HG02610 (cell line): ENCODE measurements around the gene RAB11FIP5.
"Not testable (repeated sequence)": the region's sequence is repeated elsewhere in the genome, so short reads cannot be mapped to it uniquely, and the experiment has no call there.

Experiments
- ATAC-seq: cut with Tn5 transposase; IDR thresholded peaks from one replicate; pipeline ENCODE4 v1.9.1; 2021; ENCODE audit warnings: mild to moderate bottlenecking, moderate library complexity; ENCODE audit not compliant: unreplicated experiment

RAB11FIP5 gene

DNA sequence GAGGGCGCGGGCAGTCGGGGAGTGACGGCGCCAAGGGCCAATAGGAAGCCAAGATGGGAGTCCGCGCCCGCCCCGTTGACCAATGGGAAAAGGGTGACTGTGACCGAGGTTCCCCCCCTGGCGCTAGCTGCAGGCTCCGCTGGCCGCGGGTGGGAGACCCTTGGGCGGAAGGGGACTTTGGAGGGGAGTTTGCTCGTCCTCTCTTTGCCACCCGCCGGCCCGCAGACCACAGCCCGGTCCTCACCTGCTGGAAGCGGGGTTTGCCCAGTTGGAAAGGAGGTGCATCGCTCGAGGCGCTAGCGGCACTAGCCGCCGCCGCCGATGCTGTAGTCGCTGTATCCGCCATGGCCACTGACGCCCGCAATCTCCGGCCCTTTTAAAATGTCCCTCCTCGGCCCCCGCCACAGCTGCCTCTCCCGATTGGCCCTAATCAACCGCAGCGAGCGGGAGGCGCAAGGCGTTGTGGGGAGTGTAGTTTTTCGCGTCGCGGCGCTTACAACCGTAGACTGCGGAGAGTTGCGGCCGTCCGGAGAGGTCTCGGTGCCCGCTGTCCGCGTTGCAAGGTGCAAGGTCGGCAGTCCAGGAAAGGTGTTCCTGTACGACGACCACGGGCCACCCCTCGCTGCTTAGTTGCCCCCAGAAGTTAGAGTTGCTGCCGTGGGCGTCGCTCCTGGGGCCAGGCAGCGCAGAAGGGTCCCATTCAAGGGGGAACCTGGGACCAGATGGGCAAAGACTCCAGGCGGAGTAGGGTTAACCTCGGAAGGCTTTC lies 41.2 kb downstream of the RAB11FIP5 start, which contains the start of gene SFXN5:
TSS of gene SFXN5 (minus strand) at position 353 of the 769 bp plus-strand sequence. CDS start at position 346, 7 bp downstream.
- ATAC-seq: peak; percentile 96

DNA sequence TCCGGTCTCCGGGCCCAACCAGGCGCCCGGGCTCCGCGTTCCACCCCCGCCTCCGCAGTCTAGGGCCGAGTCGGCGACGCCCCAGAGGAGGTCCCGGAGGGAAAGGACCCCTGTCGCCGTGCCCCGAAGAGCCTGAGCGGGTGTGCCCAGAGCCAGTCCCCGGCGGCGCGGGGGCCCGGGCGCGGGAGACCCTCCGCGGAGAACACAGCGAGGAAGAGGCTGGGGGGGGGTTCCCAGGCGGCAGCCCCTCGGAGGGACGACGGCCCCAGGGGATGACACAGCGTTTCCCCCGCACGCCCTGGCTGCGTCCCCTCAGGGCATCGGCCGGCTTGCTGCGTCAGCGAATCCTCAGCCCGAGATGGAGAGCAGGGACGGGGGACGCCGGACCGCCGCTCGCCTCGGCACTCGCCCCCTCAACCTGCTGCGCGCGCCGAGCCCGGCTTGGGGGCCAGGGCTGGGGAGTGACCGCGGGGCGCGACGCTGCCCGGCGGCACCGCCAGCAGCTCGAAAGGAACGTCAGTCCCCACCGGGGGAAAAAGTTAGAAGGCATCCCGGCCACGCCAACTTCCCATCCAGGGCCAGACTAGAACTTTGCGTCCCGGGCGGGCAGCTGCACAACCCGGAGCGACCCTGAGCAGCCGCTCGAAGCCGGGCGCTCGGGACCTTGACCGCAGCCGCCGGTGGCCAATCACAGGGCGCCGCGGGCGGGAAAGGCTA lies 41.9 kb downstream of the RAB11FIP5 start:
- ATAC-seq: peak; percentile 16

DNA sequence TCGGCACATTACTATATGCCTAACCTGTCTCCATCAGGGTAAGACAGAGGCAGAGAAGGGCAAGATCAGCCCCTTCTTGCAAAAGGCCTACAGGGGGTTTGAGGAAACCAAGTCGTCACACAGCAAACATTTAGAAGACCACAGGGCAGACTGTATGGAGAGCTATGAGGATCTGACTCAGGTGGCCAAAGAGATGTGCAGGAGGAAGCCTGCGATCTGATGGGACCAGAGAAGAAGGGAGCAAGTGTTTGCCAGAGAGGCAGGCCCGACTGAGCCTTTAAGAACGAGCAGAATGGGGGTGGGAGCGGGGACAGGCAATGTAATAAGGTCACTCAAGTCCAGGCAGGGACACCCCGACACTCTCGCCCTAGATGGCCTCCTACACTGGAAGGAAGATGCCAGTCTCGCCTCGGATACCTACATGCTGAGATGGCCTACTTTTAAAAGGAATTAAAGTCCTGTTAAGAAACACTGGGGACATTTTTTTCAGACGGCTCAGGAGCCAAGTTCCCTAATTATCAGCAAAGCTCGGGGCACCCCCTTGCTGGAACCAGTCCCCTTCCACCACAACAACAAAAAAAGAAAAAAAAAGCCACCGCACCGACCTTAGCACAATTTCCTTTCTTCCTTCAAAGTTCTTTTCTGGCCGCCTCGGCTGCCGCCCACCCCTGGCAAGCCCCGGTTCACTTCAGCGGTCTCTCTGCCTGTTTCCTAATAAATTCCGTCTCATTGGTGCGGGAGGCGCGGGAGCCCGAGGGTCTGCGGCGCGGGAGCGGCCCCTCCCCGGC lies 42.7 kb downstream of the RAB11FIP5 start:
- ATAC-seq: no peak

DNA sequence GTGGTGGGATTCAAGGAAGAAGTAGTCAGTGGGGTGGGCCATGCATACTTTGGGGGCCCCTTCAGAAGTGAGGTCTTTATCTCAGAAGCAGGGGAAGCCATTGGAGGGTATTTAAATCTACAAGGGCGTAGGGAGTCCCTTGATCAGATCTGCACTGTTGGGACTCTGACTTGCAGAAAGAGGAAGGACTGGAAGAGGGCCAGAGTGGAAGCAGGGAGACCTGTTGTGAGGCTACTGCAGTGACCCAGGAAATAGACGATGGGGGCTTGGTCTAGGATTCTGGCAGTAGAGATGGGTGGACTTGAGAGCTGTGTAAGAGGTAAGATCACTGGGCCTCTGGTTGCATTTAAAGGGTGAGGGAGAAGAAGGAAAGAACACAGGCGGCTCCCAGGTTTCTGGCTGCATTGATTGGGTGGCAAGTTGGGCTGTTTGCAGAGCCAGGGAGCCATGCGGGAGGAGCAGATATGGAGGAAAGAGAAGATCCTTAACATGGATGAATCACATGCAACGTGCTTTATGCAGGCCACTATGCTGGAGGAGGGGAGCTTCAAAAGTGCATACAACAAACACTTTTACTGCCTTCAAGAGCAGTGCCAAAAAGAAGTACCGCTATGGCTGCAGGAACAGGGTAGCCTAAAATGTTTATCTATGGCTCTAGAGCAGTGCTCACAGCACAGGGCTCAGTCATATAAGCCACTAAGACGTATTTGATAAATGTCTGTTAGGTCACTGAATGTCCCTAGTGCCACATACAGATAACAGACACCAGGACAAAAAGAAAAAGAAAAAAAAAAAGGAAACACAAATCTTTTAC lies 43.5 kb downstream of the RAB11FIP5 start:
- ATAC-seq: no peak

DNA sequence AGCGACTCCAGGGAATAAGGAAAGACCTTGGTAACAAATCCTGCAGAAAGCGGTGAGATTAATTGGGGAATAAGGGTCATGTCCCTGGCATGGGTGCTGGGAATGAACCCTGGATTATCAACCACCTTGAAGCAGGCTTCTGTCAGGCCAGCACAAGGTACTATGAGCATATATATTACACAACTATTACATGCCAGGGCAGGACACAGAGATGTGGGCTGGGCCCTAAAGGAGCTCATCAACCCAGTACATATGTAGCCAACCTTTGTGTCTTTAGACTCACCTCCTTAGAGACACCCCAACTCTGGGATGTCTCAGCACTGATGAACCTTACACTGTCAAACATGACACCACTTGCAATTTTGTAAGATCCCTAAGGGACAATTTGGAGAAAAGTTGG lies 44.6 kb downstream of the RAB11FIP5 start:
- no peak for ATAC-seq

DNA sequence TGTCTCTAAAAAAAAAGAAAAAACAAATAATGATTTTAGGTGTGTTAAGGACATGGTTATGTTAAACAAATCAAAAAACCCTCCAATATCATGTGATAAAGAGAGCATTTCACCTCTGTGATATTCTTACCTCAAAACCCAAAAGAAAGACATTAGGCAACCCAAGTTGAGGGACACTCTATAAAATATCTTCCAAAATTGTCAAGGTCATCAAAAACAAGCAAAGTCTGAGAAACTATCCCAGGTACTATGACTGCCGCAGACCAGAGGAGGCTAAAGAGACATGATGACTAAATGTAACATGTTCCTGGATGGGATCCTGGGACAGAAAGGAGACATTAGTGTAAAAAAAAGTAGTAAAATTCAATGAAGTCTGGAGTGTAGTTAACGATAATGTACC lies 45.7 kb downstream of the RAB11FIP5 start:
- ATAC-seq: no peak

DNA sequence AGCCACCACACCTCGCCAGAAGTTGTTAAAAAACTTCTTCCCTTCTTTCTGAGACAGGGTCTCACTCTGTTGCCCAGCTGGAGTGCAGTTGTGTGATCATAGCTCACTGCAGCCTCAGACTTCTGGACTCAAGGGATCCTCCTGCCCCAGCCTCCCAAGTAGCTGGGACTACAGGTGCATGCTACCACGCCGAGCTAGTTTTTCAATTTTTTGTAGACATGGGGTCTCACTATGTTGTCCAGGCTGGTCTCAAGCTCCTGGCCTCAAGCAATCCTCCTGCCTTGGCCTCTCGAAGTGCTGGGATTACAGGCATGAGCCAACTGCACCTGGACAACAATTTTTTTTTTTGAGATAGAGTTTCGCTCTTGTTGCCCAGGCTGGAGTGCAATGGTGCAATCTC lies 47.7 kb downstream of the RAB11FIP5 start:
- ATAC-seq: not testable (repeated sequence)

DNA sequence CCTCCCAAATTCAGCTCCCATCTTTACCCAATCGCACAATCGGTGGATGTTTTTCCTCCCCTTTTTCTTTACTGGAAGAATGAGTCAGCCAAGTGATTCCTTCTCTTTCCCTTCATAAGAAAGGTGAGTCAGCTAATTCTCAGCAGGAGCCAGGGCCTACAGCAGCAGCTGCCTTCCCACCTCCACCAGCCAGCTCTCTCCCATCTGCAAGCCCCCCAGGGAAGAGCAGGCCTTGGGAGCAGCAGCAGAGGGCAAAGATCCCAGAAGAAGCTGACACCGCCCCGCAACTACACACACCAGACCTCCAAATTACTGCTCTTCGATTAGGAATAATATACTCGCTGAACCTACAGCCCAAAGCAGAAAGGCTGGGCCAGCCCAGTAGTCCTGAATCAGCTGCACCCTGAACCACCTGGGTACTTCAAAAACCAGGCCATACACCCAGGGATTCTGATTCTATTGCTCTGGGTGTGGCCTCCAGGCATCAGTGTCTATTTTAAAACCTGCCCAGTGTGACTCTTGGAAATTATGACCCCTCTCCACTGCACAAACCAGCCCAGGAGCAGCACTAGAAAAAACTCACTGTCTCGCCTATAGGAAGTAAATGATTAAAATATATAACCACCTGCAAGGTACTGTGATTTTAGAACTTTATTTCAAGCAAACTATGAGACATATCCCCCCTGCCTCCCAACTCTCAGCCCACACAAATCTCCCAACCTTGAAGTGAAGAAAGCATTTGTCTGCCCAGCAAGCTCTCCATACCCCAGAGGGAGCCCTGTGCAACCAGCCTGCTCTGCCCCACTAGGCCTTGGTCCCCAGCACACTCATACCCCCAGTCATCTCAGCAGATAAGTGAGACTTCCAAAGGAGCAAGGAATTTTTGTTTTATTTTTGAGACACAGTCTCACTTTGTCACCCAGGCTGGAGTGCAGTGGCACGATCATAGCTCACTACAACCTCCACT lies 48.6 kb downstream of the RAB11FIP5 start:
- ATAC-seq: no peak

DNA sequence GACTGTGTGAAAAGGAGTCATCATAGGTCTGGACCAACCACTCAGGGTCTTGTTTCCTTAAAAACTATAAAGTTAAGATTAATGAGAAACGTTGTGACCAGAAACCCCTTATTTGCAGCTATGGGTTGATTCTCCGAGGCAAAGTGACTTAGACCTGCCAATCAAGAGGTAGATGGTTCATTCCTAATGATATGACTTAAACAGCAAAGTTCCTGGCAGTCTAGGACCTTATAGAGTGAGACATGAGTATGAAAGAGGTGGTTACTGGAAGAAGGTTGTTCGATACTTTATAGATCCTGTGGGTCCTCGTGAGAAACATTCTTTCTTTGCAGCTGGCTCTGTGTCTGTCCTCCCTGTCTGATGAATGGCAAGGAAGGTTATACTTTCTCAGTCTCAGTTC lies 49.3 kb downstream of the RAB11FIP5 start:
- ATAC-seq: no peak

DNA sequence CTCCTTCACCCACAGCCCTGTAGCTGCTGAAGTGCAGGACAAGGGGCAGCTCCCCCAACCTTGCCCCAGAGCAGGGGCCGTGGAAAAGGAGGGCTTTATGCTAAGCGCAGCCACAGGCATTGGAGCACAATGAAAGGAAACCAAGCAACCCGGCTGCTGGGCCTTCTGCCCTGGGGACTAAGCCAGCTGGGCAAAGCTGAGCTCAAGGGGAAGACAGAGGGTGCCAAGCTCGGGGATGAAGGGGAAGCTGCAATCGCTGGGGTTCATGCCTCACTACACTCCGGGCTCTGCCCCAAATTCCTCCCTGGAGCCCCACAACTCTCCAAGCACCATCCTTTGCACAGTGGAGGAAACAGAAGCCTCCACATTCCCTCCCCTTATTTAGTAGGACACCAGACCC lies 53.6 kb downstream of the RAB11FIP5 start:
- ATAC-seq: no peak

DNA sequence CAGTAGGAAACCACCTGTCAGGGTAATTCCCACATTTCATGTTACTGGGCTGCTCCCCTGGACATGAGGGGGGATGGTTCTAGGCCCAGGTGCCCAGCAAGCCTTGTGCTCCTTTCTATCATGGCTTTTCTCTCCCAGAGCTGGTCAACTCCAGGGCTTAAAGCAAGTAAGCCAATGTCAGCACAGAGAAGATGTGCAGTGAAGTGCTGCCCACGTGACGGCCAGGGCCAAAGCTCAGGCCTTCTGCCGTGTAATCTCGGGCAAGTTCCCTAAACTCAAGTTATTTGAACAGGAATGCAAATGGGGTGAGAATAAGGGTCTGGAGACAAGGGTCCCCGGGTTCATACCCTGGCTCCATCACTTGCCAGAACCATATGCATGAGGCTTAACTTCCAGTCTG lies 57.8 kb downstream of the RAB11FIP5 start:
- no peak for ATAC-seq

DNA sequence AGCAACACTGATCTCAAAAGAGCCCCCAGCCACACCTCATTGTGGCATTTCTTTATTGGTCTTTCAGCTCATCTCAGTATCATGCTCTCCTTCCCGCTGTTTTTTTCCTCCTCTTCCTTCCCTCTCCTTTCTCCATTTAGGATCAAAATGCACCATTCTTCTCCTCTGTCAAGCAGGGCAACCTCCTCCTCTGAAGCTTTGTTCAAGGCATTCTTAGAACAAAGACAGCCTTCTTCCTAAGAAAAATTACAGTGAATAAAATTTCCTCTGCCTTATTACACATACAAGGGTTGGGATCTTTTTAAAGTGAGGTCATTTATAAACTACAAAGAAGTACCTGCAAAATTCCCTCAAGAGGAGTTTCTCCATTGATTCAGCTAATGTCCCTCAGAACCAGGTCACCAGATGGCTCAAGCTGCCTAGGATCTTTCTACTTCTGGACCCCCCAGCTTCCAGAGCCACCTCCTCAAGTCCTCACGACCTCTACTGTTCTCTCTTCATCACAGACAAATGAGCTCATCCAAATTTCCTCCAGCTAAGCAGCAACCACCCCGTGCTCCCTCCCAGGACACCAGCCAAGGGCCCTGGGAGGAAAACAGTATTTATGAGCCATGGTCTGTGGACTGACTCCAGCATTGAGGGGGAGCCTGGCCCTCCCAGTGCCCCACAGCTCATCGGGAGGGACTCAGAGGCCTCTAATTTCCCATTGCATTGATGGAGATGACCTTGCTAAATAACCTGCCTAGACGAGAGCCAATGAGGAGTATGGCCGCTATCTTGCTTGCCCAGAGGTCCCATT lies 59.2 kb downstream of the RAB11FIP5 start:
- ATAC-seq: no peak

DNA sequence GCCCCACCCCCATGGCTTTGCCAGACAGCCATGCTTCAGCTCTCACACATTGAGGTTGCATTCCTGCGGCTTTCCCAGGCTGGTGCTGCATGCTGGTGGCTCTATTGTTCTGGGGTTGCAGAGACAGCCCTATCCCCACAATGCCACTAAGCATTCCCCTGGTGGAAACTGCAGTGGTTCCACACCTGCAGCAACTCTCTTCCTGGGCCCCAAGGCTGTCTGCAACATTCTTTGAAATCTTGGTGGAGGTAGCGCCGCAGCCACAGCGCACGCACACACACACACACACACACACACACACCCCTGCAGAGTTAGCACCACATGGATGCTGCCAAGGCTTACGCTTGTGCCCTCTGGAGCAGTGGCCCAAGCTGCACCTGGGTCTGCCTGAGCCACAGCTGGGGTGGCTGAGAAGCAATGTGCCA lies 62.6 kb downstream of the RAB11FIP5 start:
- ATAC-seq: no peak

DNA sequence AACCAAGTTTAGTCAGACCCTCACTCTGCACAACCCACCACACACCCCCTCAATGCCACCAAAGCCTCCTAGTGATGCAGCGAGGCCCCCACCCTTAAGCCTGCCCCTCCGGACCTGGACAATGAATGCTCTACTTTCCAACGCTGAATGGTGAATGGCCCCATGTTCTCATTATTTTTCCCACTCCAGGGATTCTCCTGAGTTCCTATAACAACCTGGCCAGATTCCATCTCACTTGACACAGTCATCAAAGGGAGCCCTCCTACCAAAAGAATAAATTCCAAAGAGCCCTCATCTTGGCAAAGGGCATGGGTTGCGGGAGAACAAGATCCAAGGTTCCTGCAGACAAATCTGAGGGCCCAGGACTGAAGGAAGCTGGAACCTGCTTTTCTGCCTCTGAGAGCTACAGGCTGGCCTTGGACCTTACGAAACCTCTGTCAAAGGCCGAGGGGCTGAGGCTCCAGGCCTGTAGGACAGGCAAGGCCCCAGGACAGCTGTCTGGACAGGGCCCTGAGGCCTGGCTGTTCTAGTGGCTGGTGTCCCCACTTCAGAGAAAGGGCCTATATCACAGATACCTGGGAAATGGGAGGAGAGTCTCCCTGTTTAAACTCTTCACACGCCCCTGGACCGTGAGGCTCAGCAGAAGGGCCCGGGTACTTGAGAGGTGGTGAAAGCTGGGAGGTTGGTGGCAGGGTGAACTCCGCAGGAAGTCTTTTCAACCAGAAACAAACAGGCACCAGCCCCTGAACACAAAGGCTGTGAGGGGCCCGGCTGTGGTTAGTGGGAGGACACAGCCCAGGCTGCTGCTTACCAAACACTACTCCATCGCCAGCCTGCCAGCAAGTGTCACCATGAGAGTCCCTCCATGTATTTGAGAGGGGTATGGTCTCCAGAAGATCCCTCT lies 68.6 kb downstream of the RAB11FIP5 start:
- no peak for ATAC-seq

DNA sequence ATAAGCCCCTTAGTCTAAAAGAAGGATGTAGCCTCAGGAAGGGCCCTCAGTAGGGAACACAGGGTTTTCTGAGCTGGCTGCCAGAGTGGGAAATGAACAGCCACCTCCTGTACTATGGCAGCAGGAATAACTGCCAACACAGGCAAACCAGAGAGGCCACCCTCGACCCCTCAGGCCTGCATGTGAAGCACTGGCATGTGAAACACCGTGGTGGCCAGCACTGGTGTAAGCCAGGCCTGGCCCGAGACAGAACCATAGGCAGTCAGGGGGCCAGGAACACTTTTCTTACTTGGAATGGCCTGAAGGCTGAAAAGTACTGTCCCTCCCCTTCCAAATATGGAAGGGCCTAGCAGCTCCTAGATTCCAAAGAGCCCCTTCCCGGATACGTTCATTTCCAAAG lies 69.5 kb downstream of the RAB11FIP5 start:
- no peak for ATAC-seq

DNA sequence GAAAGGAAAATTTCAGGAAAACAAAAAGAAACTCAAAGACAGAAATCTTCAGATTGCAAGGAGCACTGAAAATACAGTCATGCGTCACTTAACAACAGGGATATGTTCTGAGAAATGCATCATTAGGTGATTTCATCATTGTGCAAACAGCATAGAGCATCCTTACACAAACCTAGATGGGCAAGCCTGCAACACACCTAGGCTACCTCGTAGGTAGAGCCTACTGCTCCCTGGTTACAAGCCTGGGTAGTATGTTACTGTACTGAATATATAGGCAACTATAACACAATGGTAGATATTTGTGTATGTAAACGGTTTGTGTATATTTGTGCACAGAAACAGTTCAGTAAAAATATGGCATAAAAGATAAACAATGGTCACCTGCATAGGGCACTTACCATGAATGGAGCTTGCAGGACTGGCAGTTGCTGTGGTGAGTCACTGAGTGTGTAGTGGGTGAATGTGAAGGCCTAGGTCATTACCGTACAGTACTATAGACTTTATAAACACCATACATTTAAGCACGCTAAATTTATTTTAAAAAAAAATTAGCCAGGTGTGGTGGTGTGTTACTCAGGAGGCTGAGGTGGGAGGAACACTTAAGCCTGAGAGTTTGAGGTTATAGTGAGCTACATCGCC lies 74.7 kb downstream of the RAB11FIP5 start:
- no peak for ATAC-seq

DNA sequence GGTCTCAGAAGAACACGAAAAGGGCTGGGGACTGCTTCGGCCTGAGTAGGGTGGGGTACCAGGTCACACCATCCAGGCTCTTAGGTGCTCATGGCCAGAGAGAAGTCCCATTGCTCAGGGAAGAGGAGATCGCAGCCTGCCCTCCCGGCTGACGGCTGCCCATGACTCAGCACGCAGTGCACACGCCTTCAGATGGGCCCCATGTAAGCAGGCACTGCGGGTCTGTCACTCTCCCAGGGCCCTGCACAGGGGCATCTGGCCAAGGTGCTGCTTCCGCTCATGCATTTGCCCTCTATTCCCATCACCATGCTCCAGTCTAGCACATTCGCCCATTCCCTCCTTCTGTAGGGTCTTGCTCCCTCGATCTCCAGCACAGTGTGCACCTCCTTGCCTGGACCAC lies 76.0 kb downstream of the RAB11FIP5 start:
- no peak for ATAC-seq
